ENCODE data around the gene ATP13A2. TPM values are rescaled to one million over a fixed set of nuclear protein-coding genes. Genes with fewer than 3 reads are reported as not detected.
A peak's percentile ranks its signal among the peaks of the same experiment; 100 is the strongest.

Gene ATP13A2
- total RNA-seq, 5 donors from 2014 or later (not counting 1 experiment from before 2014, with no cell fraction given): 39.4 to 65.5 (median 58.2) TPM

DNA sequence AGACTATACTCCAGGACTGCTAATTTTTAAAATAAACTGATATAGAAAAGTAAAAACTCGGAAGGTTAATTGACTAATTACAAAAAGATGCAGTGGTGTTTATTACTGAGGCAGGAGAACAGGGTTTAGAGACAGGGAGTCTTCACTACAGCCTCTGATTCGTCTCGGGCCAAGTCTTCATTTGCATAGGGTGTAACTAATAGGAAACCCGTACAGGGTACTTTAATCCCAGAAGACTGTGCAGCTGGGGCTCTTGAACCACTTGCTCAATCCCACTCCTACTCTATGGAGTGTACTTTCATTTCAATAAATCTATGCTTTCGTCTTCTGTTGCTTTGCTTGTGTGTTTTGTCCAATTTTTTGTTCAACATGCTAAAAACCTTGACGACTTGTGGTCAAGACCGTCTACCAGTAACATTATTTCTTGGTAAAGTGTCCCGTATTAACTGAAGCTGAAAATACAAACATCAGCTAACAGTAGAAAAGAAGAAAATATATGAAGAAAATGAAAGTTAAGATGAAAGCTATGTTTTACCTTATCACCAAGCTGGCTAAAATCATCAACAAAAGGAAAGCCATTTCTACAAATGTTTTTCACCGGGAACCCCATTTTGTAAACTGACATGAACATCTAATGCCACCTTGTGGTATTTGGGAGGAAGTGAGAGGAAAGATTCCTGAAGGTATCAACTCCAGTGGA lies 34.1 kb upstream of the ATP13A2 start:
- ChIA-PET CTCF (interaction anchor here (0.6 to 1.0 kb wide), 6 partner anchors 13 to 94 kb away, joined by 3 to 7 read pairs (median 3); no protein-coding TSS in a partner anchor), POLR2A (interaction anchor here (0.7 to 1.2 kb wide), 2 partner anchors 15 to 33 kb away, joined by 3 read pairs; no protein-coding TSS in a partner anchor)
- Mint-ChIP-seq H3K27me3 (no peaks in the 10 kb centered on the region), H3K27ac (peak overlapping the region; percentile 13 to 48), H3K36me3 (peaks cover 24% of the 10 kb centered on the region), H3K4me1 (peaks cover 12 to 22% (median 20%) of the 10 kb centered on the region in 3 donors), H3K9me3 (no peaks in the 10 kb centered on the region), H3K4me3 (no peak overlapping the region)
- no peaks in the 10 kb centered on the region for H3K9me3 ChIP-seq
- H3K36me3 ChIP-seq (ENCODE audit: control insufficient read depth in 2 of 2, extremely low read depth in 1 of 2, insufficient read depth in 1 of 2, low read length in 1 of 2): peaks cover 13 to 43% of the 10 kb centered on the region in 2 donors
- H3K4me3 ChIP-seq (ENCODE audit: control insufficient read depth in 1 of 2, extremely low read depth in 1 of 2, low read length in 1 of 2): no peak overlapping the region
- ATAC-seq (replicated peaks in 1 of 4) (peak in 1 of 4 experiments; percentile 48), DNase-seq (peak in 1 of 35 experiments; percentile 54)
- no peaks in the 10 kb centered on the region for H3K4me1 ChIP-seq (ENCODE audit: control insufficient read depth in 1 of 2, extremely low read depth in 1 of 2, insufficient read depth in 2 of 2, low read length in 2 of 2)
- no peaks in the 10 kb centered on the region for H3K27me3 ChIP-seq (replicated peaks in 1 of 2; ENCODE audit: control insufficient read depth in 2 of 2, extremely low read depth in 1 of 2, insufficient read depth in 2 of 2, low read length in 1 of 2)
- WGBS (ENCODE audit: insufficient coverage): no CpG with 5 or more reads among the region's 9 CpGs
- H3K27ac ChIP-seq (ENCODE audit: low read length): no peak overlapping the region

DNA sequence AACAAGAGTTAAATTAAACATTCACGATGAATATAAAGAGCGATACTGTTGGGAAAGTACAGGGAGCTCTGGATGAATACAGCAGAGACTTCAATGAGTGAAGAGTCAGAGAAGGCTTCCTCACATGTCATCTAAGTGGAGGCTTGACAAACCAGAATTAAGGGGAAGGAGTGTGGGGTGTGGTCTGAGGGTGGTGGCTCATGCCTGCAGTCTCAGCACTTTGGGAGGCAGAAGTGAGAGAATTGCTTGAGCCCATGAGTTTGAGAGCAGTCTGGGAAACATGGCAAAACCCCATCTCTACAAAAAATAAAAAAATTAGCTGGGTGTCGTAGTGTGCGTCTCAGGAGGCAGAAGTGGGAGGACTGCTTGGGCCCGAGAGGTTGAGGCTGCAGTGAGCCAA lies 33.4 kb upstream of the ATP13A2 start:
- ATAC-seq (replicated peaks in 1 of 4) (no peak), DNase-seq (no peak)
- Mint-ChIP-seq H3K36me3 (peaks cover 27% of the 10 kb centered on the region), H3K27ac (no peak overlapping the region), H3K4me1 (peaks cover 12 to 20% (median 18%) of the 10 kb centered on the region in 3 donors), H3K27me3 (no peaks in the 10 kb centered on the region), H3K9me3 (no peaks in the 10 kb centered on the region), H3K4me3 (peak overlapping the region in 1 of 3 donors; percentile 12)
- H3K4me1 ChIP-seq (ENCODE audit: control insufficient read depth in 1 of 2, extremely low read depth in 1 of 2, insufficient read depth in 2 of 2, low read length in 2 of 2): no peaks in the 10 kb centered on the region
- no peak overlapping the region for H3K4me3 ChIP-seq (ENCODE audit: control insufficient read depth in 1 of 2, extremely low read depth in 1 of 2, low read length in 1 of 2)
- WGBS (ENCODE audit: insufficient coverage): 50% methylated on average over 2 of the region's 5 CpGs
- POLR2A ChIA-PET: no interaction called here
- H3K36me3 ChIP-seq (ENCODE audit: control insufficient read depth in 2 of 2, extremely low read depth in 1 of 2, insufficient read depth in 1 of 2, low read length in 1 of 2): peaks cover 18 to 49% of the 10 kb centered on the region in 2 donors
- no peaks in the 10 kb centered on the region for H3K27me3 ChIP-seq (replicated peaks in 1 of 2; ENCODE audit: control insufficient read depth in 2 of 2, extremely low read depth in 1 of 2, insufficient read depth in 2 of 2, low read length in 1 of 2)
- no peaks in the 10 kb centered on the region for H3K9me3 ChIP-seq
- CTCF ChIA-PET: interaction anchor here in 1 of 2 donors (1.0 kb wide), 1 partner anchor 94 kb away, joined by 3 read pairs; no protein-coding TSS in a partner anchor
- no peak overlapping the region for H3K27ac ChIP-seq (ENCODE audit: low read length)

DNA sequence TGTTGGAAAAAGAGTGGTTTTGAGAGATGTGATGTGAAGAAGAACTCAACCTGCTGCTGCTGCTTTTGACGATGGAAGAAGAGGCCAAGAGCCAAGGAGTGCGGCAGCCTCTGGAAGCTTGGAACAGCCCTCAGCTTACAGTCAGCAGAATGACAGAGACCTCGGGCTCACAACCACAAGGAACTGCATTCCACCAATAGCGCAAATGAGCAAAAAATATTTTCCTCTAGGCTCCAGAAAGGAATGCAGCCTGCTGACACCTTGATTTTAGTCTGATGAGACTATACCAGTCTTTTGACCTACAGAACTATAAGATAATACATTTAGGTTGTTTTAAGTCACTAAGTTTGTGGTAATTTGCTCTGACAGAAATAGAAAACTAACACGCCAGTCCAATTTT lies 31.9 kb upstream of the ATP13A2 start:
- Mint-ChIP-seq H3K9me3 (no peaks in the 10 kb centered on the region), H3K27me3 (no peaks in the 10 kb centered on the region), H3K4me1 (peaks cover 12 to 20% (median 18%) of the 10 kb centered on the region in 3 donors), H3K36me3 (peaks cover 32% of the 10 kb centered on the region), H3K27ac (no peak overlapping the region), H3K4me3 (no peak overlapping the region)
- Histone ChIP-seq H3K4me1 (ENCODE audit: control insufficient read depth in 1 of 2, extremely low read depth in 1 of 2, insufficient read depth in 2 of 2, low read length in 2 of 2) (no peaks in the 10 kb centered on the region), H3K4me3 (ENCODE audit: control insufficient read depth in 1 of 2, extremely low read depth in 1 of 2, low read length in 1 of 2) (no peak overlapping the region), H3K27ac (ENCODE audit: low read length) (no peak overlapping the region), H3K9me3 (no peaks in the 10 kb centered on the region), H3K36me3 (ENCODE audit: control insufficient read depth in 2 of 2, extremely low read depth in 1 of 2, insufficient read depth in 1 of 2, low read length in 1 of 2) (peaks cover 16 to 53% of the 10 kb centered on the region in 2 donors), H3K27me3 (replicated peaks in 1 of 2; ENCODE audit: control insufficient read depth in 2 of 2, extremely low read depth in 1 of 2, insufficient read depth in 2 of 2, low read length in 1 of 2) (no peaks in the 10 kb centered on the region)
- no peak for ATAC-seq (replicated peaks in 1 of 4)
- 79% methylated on average over 3 of the region's 5 CpGs for WGBS (ENCODE audit: insufficient coverage)
- POLR2A ChIA-PET: no interaction called here
- CTCF ChIA-PET: no interaction called here
- no peak for DNase-seq

DNA sequence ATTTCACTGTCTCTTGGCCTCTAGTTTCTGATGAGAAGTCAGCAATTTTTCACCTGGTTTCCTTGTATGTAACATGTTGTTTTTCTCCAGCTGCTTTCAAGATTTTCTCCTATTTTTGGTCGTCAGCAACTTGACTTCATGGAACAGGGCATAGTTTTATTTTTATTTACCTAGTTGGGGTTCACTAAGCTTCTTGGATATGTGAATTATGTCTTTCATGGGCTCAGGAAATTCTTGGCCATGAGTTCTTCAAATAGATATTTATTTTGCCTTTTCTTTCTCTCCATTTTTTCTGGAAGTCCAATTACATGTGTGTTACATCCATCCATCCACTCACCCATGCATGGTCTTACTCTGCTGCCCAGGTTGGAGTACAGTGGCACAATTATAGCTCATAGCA lies 28.4 kb upstream of the ATP13A2 start:
- peaks cover 15 to 64% of the 10 kb centered on the region in 2 donors for H3K36me3 ChIP-seq (ENCODE audit: control insufficient read depth in 2 of 2, extremely low read depth in 1 of 2, insufficient read depth in 1 of 2, low read length in 1 of 2)
- CTCF ChIA-PET: no interaction called here
- H3K4me3 Mint-ChIP-seq: no peak overlapping the region

DNA sequence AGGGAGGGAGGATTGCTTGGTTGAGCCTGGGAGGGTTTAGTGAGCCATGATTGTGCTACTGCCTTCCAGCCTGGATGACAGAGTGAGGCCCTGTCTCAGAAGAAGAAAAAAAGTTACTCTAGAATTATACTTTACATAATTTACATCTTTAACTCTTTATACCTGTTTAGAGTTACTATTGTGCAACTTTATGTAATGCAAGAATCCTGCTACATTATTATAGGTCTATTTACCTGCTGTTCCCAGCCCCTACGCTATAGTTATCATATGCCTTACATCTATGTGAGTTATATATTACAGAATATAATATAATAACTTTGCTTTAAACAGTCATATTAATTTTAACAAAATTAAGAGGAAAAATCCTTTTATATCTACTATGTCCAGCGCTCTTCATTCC lies 27.8 kb upstream of the ATP13A2 start:
- no peaks in the 10 kb centered on the region for H3K27me3 Mint-ChIP-seq
- H3K9me3 Mint-ChIP-seq: no peaks in the 10 kb centered on the region
- no peak overlapping the region for H3K27ac ChIP-seq (ENCODE audit: low read length)
- H3K4me3 Mint-ChIP-seq: no peak overlapping the region
- WGBS (ENCODE audit: insufficient coverage): 100% methylated on average over 1 of the region's 2 CpGs
- H3K36me3 ChIP-seq (ENCODE audit: control insufficient read depth in 2 of 2, extremely low read depth in 1 of 2, insufficient read depth in 1 of 2, low read length in 1 of 2): peaks cover 15 to 65% of the 10 kb centered on the region in 2 donors
- peaks cover 0 to 7% (median 6%) of the 10 kb centered on the region in 3 donors for H3K4me1 Mint-ChIP-seq
- peaks cover 32% of the 10 kb centered on the region for H3K36me3 Mint-ChIP-seq
- ChIA-PET CTCF (no interaction called here), POLR2A (no interaction called here)
- no peaks in the 10 kb centered on the region for H3K27me3 ChIP-seq (replicated peaks in 1 of 2; ENCODE audit: control insufficient read depth in 2 of 2, extremely low read depth in 1 of 2, insufficient read depth in 2 of 2, low read length in 1 of 2)
- no peak for ATAC-seq (replicated peaks in 1 of 4)
- DNase-seq: no peak
- H3K9me3 ChIP-seq: no peaks in the 10 kb centered on the region
- H3K4me1 ChIP-seq (ENCODE audit: control insufficient read depth in 1 of 2, extremely low read depth in 1 of 2, insufficient read depth in 2 of 2, low read length in 2 of 2): no peaks in the 10 kb centered on the region
- no peak overlapping the region for H3K4me3 ChIP-seq (ENCODE audit: control insufficient read depth in 1 of 2, extremely low read depth in 1 of 2, low read length in 1 of 2)
- H3K27ac Mint-ChIP-seq: no peak overlapping the region

More for the DNA sequence above, 28.4 kb upstream of the ATP13A2 start:
- no peak overlapping the region for H3K27ac ChIP-seq (ENCODE audit: low read length)
- Mint-ChIP-seq H3K27me3 (no peaks in the 10 kb centered on the region), H3K27ac (no peak overlapping the region), H3K9me3 (no peaks in the 10 kb centered on the region), H3K4me1 (peaks cover 4 to 11% (median 8%) of the 10 kb centered on the region in 3 donors), H3K36me3 (peaks cover 31% of the 10 kb centered on the region)
- H3K4me1 ChIP-seq (ENCODE audit: control insufficient read depth in 1 of 2, extremely low read depth in 1 of 2, insufficient read depth in 2 of 2, low read length in 2 of 2): no peaks in the 10 kb centered on the region
- no peak for DNase-seq
- H3K27me3 ChIP-seq (replicated peaks in 1 of 2; ENCODE audit: control insufficient read depth in 2 of 2, extremely low read depth in 1 of 2, insufficient read depth in 2 of 2, low read length in 1 of 2): no peaks in the 10 kb centered on the region
- no peak for ATAC-seq (replicated peaks in 1 of 4)
- no CpG with 5 or more reads among the region's 1 CpG for WGBS (ENCODE audit: insufficient coverage)
- H3K4me3 ChIP-seq (ENCODE audit: control insufficient read depth in 1 of 2, extremely low read depth in 1 of 2, low read length in 1 of 2): no peak overlapping the region
- no peaks in the 10 kb centered on the region for H3K9me3 ChIP-seq
- POLR2A ChIA-PET: no interaction called here

DNA sequence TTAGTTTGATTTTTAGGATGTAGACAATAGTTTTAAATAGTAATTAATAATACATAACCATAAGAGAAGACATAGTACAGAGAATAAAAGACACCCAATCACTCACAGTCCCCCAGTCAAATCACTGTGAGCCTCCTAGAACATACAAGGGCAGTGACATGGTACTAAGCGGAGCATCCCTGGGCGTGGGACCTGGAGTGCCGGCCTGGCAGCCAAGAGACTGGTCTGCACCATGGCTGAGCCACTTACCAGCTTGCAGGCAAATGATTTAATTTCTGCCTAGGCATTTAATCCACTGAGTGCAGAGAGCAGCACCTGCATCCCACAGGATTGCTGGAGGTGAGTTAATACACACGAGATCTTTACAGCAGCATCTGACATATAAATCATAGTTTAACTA lies 21.8 kb upstream of the ATP13A2 start:
- Mint-ChIP-seq H3K27ac (no peak overlapping the region), H3K4me1 (peaks cover 0 to 6% (median 4%) of the 10 kb centered on the region in 3 donors), H3K27me3 (no peaks in the 10 kb centered on the region), H3K4me3 (no peak overlapping the region), H3K36me3 (peaks cover 18% of the 10 kb centered on the region), H3K9me3 (no peaks in the 10 kb centered on the region)
- H3K9me3 ChIP-seq: no peaks in the 10 kb centered on the region
- peaks cover 6 to 58% of the 10 kb centered on the region in 2 donors for H3K36me3 ChIP-seq (ENCODE audit: control insufficient read depth in 2 of 2, extremely low read depth in 1 of 2, insufficient read depth in 1 of 2, low read length in 1 of 2)
- ATAC-seq (replicated peaks in 1 of 4) (no peak), DNase-seq (no peak)
- no peaks in the 10 kb centered on the region for H3K4me1 ChIP-seq (ENCODE audit: control insufficient read depth in 1 of 2, extremely low read depth in 1 of 2, insufficient read depth in 2 of 2, low read length in 2 of 2)
- H3K27ac ChIP-seq (ENCODE audit: low read length): no peak overlapping the region
- no peaks in the 10 kb centered on the region for H3K27me3 ChIP-seq (replicated peaks in 1 of 2; ENCODE audit: control insufficient read depth in 2 of 2, extremely low read depth in 1 of 2, insufficient read depth in 2 of 2, low read length in 1 of 2)
- ChIA-PET POLR2A (no interaction called here), CTCF (interaction anchor here in 1 of 2 donors (0.7 kb wide), 1 partner anchor 73 kb away, joined by 3 read pairs; no protein-coding TSS in a partner anchor)
- H3K4me3 ChIP-seq (ENCODE audit: control insufficient read depth in 1 of 2, extremely low read depth in 1 of 2, low read length in 1 of 2): no peak overlapping the region
- 97% methylated on average over 3 of the region's 4 CpGs for WGBS (ENCODE audit: insufficient coverage)

All from T-cell (primary cell).